ENCODE results near the gene ZBTB37.
"Not testable (repeated sequence)": the region's sequence is repeated elsewhere in the genome, so short reads cannot be mapped to it uniquely, and the experiment has no call there.

Gene ZBTB37

GRCh38 chr1:173868266-173869020, at the start of gene ZBTB37:
Gene ZBTB37 (plus strand): TSS chr1:173868380. CDS start chr1:173870226, 1,846 bp downstream.
- peak in 4 of 10 donors; percentile 53 to 90 (median 76) for DNase-seq
- intact Hi-C loops (cut with DNase I), result loop anchor here (2.0 to 5.0 kb wide), 2 partner anchors 154 to 290 kb away; partner anchors contain the start of genes RABGAP1L and RC3H1

- intact Hi-C loops (cut with DNase I), result no loop called here
- no peak for DNase-seq
Measured at GRCh38 chr1:173818459-173818858, 49.7 kb upstream of the ZBTB37 start.

DNA sequence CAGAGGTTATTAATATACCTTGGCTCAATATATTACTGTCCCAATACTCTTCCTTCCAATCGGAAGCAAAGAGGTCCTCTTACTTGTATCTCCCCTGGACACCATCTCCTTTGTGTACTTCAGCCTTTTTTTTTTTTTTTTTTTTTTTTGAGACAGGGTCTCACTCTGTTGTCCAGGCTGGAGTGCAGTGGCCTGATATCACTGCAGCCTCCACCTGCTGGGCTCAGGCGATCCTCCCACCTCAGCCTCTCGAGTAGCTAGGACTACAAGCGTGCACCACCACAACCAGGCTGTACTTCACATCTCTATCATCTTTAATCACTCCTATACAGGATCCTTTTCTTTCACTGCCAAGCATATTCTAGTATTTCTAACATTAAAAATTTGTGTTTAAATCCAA, 46.5 kb upstream of the ZBTB37 start:
- no peak for DNase-seq
- intact Hi-C loops (cut with DNase I), result loop anchor here (5.0 to 10.0 kb wide), 2 partner anchors 109 to 997 kb away; partner anchors contain the start of gene KLHL20

DNA sequence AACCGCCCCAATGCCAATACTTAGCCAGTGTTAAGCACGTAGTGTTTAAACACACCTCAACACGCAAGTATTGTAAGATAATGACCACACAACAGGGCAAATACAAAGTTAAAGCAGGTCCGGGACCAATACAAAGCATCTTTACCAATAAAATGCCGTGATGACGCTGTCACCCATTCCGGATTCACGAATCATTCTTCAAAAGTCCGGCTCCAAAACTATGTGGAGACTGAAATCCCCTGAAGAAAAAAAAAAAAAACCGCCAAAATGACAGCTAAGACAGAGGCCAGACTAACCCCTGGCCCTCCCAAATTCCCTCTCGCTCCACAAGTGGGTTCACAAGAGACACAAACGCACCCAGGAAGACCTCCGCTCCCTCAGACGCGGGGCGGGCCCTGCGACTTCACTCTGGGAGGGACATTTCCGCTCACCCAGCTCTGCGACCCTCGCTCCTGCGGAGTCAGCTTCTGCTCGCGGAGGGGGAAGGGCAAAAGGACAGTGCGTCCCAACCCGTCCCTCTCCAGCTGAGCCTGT, 44.3 kb upstream of the ZBTB37 start:
- DNase-seq, result no peak
- intact Hi-C loops (cut with DNase I), result loop anchor here (1.0 to 10.0 kb wide), 6 partner anchors 43 to 999 kb away; partner anchors contain the start of genes GAS5, KLHL20 and PRDX6

DNA sequence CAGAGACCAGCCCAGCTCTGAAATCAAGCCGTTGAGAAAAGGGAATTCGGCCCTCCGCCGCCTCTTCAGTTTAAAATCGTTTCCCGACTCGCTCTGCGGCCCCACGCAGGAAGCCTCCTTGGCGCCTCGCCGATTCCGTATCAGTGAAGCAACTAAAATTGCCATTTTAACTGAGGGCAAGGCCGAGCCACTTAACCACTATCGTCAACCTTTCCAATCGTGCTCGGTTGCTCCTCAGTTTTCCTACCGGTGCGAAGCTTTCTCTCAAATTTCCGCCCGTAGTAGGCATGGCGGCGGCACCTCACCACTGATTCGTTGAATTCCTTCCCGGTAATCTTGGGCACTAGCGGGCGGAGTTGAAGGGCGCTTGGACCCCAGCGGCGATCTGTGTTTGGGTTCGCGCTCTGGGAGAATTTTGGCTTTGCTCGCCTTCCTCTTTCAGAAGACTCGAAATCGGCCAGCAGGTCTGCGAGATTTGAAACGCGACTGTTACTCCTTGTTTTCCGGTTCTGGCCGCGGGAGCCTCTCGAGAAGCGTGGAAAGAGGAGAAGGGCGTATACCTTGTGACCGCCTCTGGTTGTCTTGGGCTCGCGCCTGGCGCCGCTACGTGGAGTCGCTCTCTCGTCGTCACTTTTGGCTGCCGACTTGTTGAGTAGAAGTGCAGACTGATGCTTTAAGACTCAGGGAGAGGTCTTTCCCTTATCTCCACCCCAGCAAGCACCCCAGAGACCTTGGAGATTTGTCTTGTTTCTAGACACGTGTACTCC, 43.7 kb upstream of the ZBTB37 start, which contains the start of the genes CENPL and DARS2:
CENPL (minus strand) TSS at position 569 of the 767 bp plus-strand sequence. CDS start 13,584 bp downstream, outside the sequence.
DARS2 (plus strand) TSS at position 359 of the 767 bp plus-strand sequence. CDS start 557 bp downstream, outside the sequence.
- peak; percentile 90 to 99 (median 95) for DNase-seq
- intact Hi-C loops (cut with DNase I), result loop anchor here (1.0 to 10.0 kb wide), 6 partner anchors 42 to 1000 kb away; partner anchors contain the start of genes GAS5, KLHL20 and PRDX6

DNA sequence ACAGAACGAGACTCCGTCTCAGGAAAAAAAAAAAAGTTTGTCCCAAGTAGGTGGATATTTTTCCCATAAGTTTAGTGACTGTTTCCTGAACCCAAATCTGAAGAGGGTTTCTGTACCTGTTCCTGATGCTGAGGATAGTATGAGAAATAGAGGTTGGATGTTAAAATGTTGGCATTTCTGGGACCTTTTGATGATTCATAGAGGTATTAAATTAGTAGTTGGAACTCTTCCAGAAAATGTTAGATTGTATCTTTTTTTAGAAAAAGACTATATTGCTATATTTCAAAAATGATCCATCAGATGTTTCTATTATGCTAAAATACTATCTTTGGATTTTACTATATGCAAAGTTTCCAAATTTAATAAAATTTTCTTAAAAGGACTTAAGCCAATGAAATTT, 40.6 kb upstream of the ZBTB37 start:
- DNase-seq, result no peak
- intact Hi-C loops (cut with DNase I), result loop anchor here (10.0 kb wide), 1 partner anchor 1003 kb away; no protein-coding TSS in a partner anchor

GRCh38 chr1:173832748-173833147, 35.4 kb upstream of the ZBTB37 start:
- intact Hi-C loops (cut with DNase I), result no loop called here
- DNase-seq, result no peak

DNA sequence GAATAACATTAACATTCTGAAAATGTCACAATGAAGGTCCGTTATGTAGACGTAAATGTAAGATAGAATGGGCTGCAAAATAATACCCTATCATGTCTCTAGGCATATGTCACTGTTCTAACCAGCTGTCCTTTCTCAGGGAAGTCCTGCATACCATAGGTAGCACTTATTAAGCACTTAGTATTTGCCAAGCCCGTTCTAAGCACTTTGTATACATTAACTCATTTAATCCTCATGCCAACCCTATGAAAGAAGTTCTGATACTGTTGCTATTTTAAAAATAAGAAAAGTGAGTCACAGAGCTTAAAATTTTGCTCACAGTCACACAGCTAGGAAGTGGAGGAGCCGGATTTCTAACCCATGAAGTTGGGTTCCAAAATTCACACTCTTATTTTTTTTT, 16.1 kb upstream of the ZBTB37 start:
- DNase-seq, result no peak
- intact Hi-C loops (cut with DNase I), result no loop called here

GRCh38 chr1:173853074-173853473, 15.1 kb upstream of the ZBTB37 start:
- no peak for DNase-seq
- intact Hi-C loops (cut with DNase I), result no loop called here

DNA sequence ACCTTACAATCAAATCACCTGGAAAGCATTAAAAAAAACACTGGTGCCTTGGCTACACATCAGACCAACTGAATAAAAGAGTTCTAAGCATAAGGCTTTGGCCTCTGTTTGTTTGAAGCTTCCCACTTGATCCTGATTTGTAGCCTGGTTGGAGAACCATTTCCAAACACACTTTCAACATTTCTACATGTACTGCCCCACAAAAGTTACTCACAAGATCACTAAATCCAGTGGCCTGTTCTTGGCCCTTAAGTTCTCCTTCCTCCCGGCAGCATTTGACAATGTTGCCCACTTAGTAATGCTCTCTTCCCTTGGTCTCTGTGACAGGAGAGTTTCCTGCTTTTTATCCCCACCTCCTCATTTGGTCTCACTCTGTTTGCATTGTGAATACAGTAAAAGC, 12.2 kb upstream of the ZBTB37 start:
- intact Hi-C loops (cut with DNase I), result no loop called here
- DNase-seq, result no peak

DNA sequence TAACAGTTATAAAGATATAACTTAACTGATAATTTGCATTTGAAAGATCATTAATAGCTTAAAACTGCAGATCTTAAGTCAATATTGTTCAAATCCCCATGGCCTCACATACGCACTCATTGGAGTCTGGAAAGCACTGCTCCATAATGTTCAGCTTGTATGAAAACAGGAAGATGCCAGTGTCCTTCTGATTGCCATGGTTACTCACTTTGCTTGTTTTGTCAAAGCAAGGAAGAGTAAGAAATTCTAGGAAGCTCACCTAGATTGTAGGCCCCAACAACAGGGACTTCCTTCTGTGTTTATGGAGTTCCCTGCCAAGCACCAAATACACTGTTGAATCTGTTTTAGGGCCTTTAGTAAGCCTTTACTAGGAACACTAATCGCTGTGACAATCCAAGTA, 11.3 kb upstream of the ZBTB37 start:
- no peak for DNase-seq
- intact Hi-C loops (cut with DNase I), result no loop called here

- intact Hi-C loops (cut with DNase I), result no loop called here
- DNase-seq, result no peak
Measured at GRCh38 chr1:173857363-173857917, 10.7 kb upstream of the ZBTB37 start.

DNA sequence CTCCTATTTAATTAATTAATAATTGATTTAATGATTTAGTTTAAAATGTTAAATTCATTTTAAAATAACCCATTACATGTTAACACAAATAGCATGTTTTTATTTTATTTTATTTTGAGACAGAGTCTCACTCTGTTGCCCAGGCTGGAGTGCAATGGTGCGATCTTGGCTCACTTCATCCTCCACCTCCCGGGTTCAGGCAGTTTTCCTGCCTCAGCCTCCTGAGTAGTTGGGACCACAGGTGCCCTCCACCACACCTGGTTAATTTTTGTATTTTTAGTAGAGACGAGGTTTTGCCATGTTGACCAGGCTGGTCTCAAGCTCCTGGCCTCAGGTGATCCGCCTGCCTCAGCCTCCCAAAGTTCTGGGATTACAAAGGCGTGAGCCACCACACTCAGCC, 8.6 kb upstream of the ZBTB37 start:
- peak in 1 of 10 donors; percentile 48 for DNase-seq
- intact Hi-C loops (cut with DNase I), result not testable (repeated sequence)

- DNase-seq, result no peak
- intact Hi-C loops (cut with DNase I), result no loop called here
Measured at GRCh38 chr1:173860065-173860464, 8.1 kb upstream of the ZBTB37 start.

- DNase-seq, result no peak
- intact Hi-C loops (cut with DNase I), result no loop called here
Measured at GRCh38 chr1:173861731-173862145, 6.4 kb upstream of the ZBTB37 start.

DNA sequence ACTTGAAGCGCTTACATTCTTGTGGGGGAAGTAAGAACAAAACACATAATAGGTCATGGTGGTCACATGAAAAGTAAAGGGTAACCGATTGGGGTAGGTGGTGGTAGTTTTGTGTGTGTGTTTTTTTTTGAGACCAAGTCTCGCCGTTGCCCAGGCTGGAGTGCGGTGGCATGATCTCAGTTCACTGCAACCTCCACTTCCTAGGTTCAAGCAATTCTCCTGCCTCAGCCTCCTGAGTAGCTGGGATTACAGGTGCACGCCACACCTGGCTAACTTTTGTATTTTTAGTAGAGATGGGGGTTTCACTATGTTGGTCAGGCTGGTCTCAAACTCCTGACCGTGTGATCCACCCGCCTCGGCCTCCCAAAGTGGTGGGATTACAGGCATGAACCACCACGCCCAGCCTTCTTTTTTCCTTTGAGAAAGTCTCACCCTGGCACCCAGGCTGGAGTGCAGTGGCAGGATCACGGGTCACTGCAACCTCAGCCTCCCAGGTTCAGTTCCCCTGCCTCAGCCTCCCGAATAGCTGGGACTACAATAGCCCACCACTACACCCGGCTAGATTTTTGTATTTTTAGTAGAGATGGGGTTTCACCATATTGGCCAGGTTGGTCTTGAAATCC, 5.9 kb upstream of the ZBTB37 start:
- DNase-seq; intact Hi-C loops (cut with DNase I): not testable (repeated sequence)

- DNase-seq, result no peak
- intact Hi-C loops (cut with DNase I), result no loop called here
Measured at GRCh38 chr1:173862769-173863223, 5.4 kb upstream of the ZBTB37 start.

DNA sequence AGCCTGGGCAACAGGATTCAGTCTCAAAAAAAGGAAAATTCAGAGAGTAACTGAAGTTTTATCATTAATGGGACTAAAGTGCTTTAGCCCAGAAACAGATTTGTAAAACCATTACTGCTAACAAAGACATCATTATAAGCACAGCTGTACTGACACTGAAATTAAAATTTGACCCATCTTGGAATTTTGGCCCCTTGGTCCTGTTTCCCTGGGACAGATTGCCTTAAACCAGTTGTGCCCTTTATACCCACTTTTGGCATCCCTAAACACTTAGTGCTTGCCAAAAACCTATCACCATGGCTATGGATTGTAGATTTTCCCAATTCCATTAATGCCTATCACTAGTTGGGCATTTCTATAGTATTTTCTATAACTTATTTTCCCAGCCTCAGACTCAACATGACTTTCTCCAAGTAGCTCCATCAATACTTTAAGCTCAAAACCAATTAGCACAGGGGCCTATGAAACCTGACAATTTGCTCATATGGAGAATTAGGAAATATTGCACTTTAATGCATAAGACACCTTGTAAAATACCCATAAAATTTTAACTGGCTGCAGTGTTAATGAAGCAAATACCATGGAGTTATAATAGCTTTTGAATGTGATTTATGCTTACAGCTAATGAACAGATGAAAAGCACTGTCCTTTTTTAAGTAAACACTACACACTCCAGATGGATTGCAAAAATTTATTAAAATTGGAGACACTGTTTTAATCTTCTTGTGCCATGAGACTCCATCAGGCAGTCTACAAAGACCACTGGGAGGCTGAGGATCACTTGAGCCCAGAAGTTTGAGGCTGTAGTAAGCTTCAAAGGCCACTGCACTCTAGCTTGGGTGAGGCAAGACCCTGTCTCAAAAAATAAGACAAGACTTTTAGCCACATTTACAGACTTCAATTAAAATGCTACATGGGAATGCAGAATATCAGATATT, 4.7 kb upstream of the ZBTB37 start:
- no peak for DNase-seq
- intact Hi-C loops (cut with DNase I), result no loop called here

All from posterior cingulate gyrus (tissue), 11 donors.